ENCODE data around the gene ANO7. TPM values are rescaled to one million over a fixed set of nuclear protein-coding genes. Genes with fewer than 3 reads are reported as not detected.
A peak's percentile ranks its signal among the peaks of the same experiment; 100 is the strongest.

Gene ANO7
- total and polyA plus RNA-seq, 2 donors (not counting 1 experiment from before 2014, with no cell fraction given) = 0.64 to 1.8 TPM

- peaks cover 7% of the 10 kb centered on the region for H4K20me1 ChIP-seq (ENCODE audit: control insufficient read depth, insufficient read depth, low read length, poor library complexity, severe bottlenecking)
- H3K4me1 ChIP-seq (ENCODE audit: control insufficient read depth in 2 of 2, insufficient read depth in 2 of 2, low read length in 2 of 2) = no peaks in the 10 kb centered on the region
- 96% methylated on average over 8 of the region's 9 CpGs for WGBS (ENCODE audit: insufficient coverage)
- DNase-seq (no peak), ATAC-seq (ENCODE audit: low read depth) (peak; percentile 31)
- H3K4me2 ChIP-seq (replicated peaks; ENCODE audit: low read depth, low read length, poor library complexity, severe bottlenecking) = no peak overlapping the region
- peaks cover 5% of the 10 kb centered on the region for H3K79me2 ChIP-seq (ENCODE audit: control insufficient read depth, insufficient read depth, low read length)
- H3K27ac Mint-ChIP-seq = peak overlapping the region; percentile 32
- no peak overlapping the region for H3K4me3 ChIP-seq (ENCODE audit: control extremely low read depth in 1 of 5, extremely low read depth in 1 of 5, insufficient read depth in 1 of 5, low read depth in 2 of 5, low read length in 4 of 5)
- no peak overlapping the region for H3K27ac ChIP-seq (ENCODE audit: low read length in 2 of 2)
- no peaks in the 10 kb centered on the region for H3K27me3 Mint-ChIP-seq
- no peak overlapping the region for H2AFZ ChIP-seq (ENCODE audit: insufficient read depth, low read depth, low read length, poor library complexity, severe bottlenecking)
- H3K4me1 Mint-ChIP-seq = peaks cover 11% of the 10 kb centered on the region
- no peaks in the 10 kb centered on the region for H3K27me3 ChIP-seq (replicated peaks in 1 of 4; ENCODE audit: control extremely low read depth in 1 of 4, control insufficient read depth in 3 of 4, insufficient read depth in 4 of 4, low read length in 3 of 4)
- ChIA-PET CTCF (interaction anchor here (0.9 kb wide), 2 partner anchors 81 to 103 kb away, joined by 3 read pairs; no protein-coding TSS in a partner anchor), POLR2A (interaction anchor here (0.6 kb wide), 1 partner anchor 54 kb away, joined by 8 read pairs; no protein-coding TSS in a partner anchor)
- no peak overlapping the region for H3K9ac ChIP-seq (ENCODE audit: low read length)
- TF ChIP-seq EZH2 (IDR thresholded peaks at IDR 0.05; ENCODE audit: borderline replicate concordance, insufficient read depth, low read depth, low read length, poor library complexity, severe bottlenecking) (no peak), CTCF (IDR thresholded peaks at IDR 0.05) (no peak)
- no peak overlapping the region for H3K4me3 Mint-ChIP-seq
- no peaks in the 10 kb centered on the region for H3K9me3 Mint-ChIP-seq (ENCODE audit: insufficient read depth)
- peaks cover 0 to 54% of the 10 kb centered on the region in 2 experiments for H3K36me3 ChIP-seq (replicated peaks in 1 of 2; ENCODE audit: control extremely low read depth in 1 of 2, control insufficient read depth in 1 of 2, extremely low read depth in 1 of 2, insufficient read depth in 2 of 2, low read length in 1 of 2)
- no peaks in the 10 kb centered on the region for H3K9me3 ChIP-seq (ENCODE audit: control extremely low read depth in 1 of 3, control insufficient read depth in 2 of 3, insufficient read depth in 1 of 3, low read length in 2 of 3)
- intact Hi-C loops (cut with micrococcal nuclease) = no loop called here
Measured at GRCh38 chr2:241157841-241158545, 30.5 kb upstream of the ANO7 start.

DNA sequence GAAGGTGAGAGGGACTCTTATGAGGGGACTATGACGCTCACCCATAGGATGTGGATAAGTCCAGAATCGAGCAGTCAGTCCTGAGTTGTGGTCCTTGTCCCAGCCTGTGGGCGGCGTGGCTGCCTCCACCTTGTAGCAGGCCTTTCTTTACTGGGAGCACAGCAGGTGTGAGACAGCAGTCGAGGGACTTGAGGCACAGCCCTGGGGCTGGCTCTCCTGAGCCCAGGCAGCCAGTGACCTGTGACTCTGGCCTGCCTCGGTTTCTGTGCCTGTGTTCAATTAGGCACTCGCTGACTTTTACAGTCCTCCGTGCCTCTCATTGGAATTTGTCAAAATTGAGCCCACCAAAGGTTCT, 30.0 kb upstream of the ANO7 start:
- Histone ChIP-seq H3K27ac (ENCODE audit: low read length in 2 of 2) (no peak overlapping the region), H3K9ac (ENCODE audit: low read length) (no peak overlapping the region), H3K4me1 (ENCODE audit: control insufficient read depth in 2 of 2, insufficient read depth in 2 of 2, low read length in 2 of 2) (no peaks in the 10 kb centered on the region), H3K4me2 (replicated peaks; ENCODE audit: low read depth, low read length, poor library complexity, severe bottlenecking) (no peak overlapping the region), H3K4me3 (ENCODE audit: control extremely low read depth in 1 of 5, extremely low read depth in 1 of 5, insufficient read depth in 1 of 5, low read depth in 2 of 5, low read length in 4 of 5) (no peak overlapping the region), H4K20me1 (ENCODE audit: control insufficient read depth, insufficient read depth, low read length, poor library complexity, severe bottlenecking) (peaks cover 7% of the 10 kb centered on the region), H3K36me3 (replicated peaks in 1 of 2; ENCODE audit: control extremely low read depth in 1 of 2, control insufficient read depth in 1 of 2, extremely low read depth in 1 of 2, insufficient read depth in 2 of 2, low read length in 1 of 2) (peaks cover 0 to 58% of the 10 kb centered on the region in 2 experiments), H3K9me3 (ENCODE audit: control extremely low read depth in 1 of 3, control insufficient read depth in 2 of 3, insufficient read depth in 1 of 3, low read length in 2 of 3) (no peaks in the 10 kb centered on the region), H3K79me2 (ENCODE audit: control insufficient read depth, insufficient read depth, low read length) (no peaks in the 10 kb centered on the region), H2AFZ (ENCODE audit: insufficient read depth, low read depth, low read length, poor library complexity, severe bottlenecking) (no peak overlapping the region), H3K27me3 (replicated peaks in 1 of 4; ENCODE audit: control extremely low read depth in 1 of 4, control insufficient read depth in 3 of 4, insufficient read depth in 4 of 4, low read length in 3 of 4) (no peaks in the 10 kb centered on the region)
- Mint-ChIP-seq H3K4me1 (peaks cover 10% of the 10 kb centered on the region), H3K27ac (no peak overlapping the region), H3K27me3 (no peaks in the 10 kb centered on the region), H3K9me3 (ENCODE audit: insufficient read depth) (no peaks in the 10 kb centered on the region), H3K4me3 (no peak overlapping the region)
- TF ChIP-seq CTCF (IDR thresholded peaks at IDR 0.05) = no peak
- no peak for TF ChIP-seq EZH2 (IDR thresholded peaks at IDR 0.05; ENCODE audit: borderline replicate concordance, insufficient read depth, low read depth, low read length, poor library complexity, severe bottlenecking)
- CTCF ChIA-PET = interaction anchor here (0.9 kb wide), 1 partner anchor 81 kb away, joined by 3 read pairs; no protein-coding TSS in a partner anchor
- WGBS (ENCODE audit: insufficient coverage) = over 99% methylated on average over 8 of the region's 8 CpGs
- intact Hi-C loops (cut with micrococcal nuclease) = no loop called here
- POLR2A ChIA-PET = no interaction called here
- ATAC-seq (ENCODE audit: low read depth) (no peak), DNase-seq (no peak)

Measured in B cell (primary cell).